NCI-H128 (cell line): ENCODE measurements around the gene PNMA6F.
"Not testable (repeated sequence)": the region's sequence is repeated elsewhere in the genome, so short reads cannot be mapped to it uniquely, and the experiment has no call there.

Experiments used
- DNase-seq: peaks from one replicate; lab custom pipeline; 2025; ENCODE audit not compliant: unreplicated experiment; lab: John Stamatoyannopoulos, UW

Gene PNMA6F

DNA sequence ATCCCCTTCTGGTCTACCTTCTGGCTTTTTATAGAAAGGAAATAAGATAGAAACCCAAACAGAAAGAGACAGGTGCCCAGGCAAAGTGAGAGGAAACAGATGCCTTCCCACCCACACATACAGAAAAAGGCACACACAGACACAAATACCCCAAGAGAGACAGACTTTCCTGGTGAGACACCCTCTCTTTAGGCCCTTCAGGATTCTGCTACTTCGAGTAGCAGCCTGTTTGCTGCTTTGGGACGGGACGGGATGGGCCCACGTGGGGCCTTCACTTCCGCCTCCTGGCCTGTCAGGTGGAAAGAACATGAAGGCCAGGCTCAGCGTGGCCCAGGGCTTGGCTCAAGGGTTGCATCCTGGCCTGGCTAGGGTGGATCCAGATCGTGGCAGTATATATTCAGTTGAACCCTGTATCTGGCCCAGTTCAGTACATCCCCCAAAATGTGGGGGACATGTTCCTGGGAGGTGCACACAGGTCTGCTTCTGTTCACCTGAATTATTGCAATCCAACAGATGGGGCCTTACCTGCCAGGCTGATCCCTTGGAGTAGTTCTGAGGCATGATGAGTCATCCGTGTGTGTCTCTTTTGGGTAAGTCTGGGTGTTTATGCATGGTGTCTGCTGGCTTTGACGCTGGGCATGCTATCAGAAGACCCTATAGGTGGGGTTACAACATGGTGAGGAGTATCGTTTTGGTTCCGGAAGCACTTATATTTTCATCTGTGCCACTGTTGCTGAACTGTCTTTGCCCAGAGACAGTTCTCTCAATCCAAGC is 14.7 kb upstream of the PNMA6F start:
- DNase-seq, result no peak

DNA sequence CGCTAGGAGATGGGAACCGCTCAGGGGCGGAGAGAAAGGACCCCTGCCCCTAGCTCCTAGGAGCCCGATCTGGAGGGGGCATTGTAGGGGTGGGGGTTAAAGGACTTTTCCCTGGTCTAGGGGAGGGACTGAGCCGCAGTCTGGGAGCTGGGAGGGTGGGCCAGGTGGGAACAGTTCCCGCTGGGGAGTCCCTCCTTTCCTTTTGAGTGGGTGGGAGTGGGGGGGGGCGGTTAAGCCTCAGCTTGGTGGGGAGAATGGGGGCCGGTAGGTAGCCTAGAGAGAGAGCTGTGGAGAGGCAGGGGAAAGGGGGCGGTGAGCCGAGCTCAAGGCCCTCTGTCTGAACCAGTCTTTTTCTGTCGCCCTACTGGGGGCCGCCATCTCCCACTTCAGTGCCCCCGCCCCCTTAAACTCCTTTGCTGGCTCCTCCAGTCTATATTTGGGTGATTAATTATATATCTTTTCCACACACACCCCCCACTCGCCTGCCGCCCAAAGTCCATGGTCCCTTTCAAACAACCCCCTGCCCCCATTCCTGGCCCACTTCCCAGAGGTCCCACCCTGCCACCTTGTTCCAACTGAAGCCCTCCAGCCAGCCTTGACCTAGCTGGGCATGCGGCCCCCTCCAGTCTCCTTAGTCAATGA is 13.2 kb upstream of the PNMA6F start:
- DNase-seq, result no peak

DNA sequence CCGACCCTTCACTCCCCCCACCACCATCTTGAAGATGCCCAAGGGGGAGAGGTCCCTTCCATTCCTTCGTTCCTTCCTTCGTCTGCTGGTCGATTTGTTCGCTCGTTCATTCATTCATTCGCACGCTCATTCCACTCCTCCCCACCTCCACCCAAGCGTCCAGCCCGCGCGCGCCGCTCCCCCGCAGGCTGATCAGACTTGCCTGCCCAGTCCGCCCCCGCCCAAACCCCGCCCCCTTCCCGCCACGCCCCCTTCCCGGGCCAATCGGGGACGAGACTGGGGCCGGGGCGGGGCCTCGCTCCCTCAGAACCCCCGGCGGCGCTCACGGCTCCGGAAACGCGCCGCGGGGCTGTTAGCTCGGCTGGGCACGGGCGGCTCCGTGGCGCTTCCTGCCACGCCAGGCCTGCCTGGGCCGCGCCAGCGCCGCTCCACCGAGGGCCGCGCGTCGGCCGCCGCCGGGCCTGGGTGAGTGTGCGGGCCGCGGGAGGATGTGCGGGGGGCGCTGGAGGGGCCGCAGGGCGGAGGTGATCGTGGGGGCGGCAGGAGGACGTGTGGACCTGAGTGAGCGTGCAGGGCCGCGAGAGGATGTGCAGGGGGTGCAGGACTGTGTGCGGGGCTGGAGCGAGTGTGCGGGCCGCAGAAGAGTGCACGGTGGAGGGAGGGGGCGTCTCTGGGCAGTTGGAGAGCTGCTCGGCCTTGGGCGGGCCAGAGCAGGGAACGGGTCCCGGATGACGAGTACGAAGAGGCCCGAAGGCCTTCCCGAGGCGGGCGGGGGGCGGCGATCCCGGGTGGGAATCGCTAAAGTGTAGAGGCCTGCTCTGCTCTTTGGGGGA is 12.5 kb upstream of the PNMA6F start, which contains the start of gene ZNF275:
ZNF275 (plus strand) TSS at position 333 of the 833 bp plus-strand sequence. CDS start 2,527 bp downstream, outside the sequence.
- DNase-seq, result peak; percentile 43

DNA sequence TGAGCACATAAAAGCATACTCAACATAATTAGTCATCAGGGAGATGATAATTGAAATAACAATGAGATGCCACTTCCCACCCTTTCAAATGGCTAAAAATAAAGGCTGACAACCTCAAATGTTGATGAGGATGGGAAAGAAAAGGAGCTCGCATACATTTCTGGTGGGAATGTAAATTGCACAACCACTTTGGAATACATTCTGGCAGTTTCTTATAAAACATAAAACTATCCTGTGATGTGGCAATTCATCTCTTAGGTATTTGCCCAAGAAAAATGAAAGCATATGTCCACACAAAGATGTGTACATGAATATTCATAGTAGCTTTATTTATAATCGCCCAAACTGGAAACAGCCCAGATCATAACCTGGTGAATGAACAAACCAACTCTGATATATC is 11.7 kb upstream of the PNMA6F start:
- no peak for DNase-seq

DNA sequence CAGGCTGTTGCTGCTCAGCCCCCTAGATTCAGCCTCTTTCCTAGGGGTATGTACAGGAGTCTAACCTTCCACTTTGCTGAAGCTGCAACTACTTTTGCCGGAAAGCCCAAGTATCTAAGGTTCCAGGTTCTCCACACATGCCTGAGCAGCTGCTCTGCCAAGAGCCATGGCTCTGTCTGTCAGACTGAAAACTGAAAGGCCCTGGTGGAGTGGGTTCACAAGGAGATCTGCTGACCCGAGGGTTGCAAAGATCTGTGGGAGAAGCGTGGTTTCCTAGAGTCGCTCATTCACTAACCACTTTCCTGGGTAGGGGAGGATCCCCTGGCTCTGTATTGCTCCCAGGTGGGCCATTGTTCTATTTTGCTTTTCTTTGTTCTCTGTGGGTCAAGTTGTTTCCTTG is 6.0 kb upstream of the PNMA6F start:
- DNase-seq, result no peak

DNA sequence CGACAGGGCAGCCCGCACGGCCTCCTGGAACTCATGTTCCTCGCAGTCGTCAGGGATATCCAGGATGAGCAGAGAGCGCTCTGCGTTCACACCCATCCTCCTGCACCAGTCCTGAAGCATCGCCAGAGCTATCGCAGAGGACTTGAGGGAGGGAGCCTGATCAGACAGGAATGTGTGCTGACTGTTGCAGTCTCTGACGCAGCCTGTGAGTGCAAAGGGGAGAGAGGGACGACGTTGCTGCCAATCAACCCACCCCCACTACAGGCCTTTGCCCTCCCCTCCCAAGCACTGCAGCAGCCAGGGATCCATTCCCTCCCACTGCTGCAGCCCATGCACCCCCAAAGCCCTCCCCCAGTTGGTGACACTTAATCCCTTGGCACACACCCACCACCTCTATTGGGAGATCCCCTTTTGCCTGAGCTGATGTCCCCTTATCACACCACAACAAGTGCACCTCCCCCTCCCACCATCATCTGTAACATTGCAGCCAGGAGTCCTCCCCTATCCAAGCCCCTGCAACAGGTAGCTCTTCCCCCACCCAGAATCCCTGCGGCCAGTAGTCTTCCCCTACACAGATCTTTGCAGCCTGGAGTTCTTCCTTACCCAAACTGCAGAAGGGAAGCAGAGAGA is 897 bp downstream of the PNMA6F start:
- DNase-seq, result no peak

DNA sequence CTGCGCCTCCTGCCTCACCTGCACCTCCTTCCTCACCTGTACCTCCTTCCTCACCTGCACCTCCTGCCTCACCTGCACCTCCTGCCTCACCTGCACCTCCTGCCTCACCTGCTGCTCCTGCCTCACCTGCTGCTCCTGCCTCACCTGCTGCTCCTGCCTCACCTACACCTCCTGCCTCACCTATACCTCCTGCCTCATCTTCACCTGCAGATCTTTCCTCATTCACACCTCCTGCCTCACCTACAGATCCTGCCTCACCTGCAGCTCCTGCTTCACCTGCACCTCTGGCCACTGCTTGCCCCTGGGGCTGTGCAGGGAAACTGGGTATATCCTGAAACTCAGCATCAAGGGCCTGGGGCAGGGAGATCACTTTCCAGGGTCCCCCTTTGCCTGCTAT is 1.5 kb downstream of the PNMA6F start:
- not testable (repeated sequence) for DNase-seq

DNA sequence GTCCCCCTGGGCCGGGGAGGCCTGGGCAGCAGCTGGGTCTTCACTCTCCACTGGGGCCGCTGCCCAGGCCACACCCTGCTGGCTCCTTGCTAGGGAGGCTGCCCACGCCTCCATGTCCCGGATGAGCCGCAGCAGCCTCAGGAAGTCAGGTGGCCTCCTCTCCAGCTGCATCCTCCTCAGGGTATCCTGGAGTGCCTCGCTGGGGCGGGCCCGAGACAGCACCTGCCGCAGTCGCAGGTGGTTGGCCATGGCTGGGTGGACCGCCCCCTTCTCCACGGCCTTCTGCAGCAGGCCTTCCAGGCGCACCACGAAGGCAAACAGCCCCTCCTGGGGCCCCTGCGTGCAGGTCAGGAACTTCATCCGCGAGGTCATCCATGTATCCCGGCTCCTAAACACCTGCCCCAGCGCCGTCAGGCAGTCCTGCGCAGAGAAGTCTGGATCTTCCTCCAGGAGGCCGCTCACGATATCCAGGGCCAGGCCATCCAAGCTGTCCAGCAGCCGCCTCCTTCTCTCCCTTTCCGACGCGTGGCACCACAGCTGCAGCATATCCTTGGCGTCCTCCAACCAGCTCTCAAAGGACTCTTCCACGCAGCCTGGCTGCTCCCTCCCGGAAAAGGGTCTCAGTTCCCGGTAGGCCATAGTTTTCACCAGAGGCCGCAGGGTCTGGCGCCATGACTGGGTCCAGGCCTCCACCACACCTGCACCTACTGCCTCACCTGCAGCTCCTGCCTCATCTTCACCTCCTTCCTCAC is 2.1 kb downstream of the PNMA6F start:
- no peak for DNase-seq

DNA sequence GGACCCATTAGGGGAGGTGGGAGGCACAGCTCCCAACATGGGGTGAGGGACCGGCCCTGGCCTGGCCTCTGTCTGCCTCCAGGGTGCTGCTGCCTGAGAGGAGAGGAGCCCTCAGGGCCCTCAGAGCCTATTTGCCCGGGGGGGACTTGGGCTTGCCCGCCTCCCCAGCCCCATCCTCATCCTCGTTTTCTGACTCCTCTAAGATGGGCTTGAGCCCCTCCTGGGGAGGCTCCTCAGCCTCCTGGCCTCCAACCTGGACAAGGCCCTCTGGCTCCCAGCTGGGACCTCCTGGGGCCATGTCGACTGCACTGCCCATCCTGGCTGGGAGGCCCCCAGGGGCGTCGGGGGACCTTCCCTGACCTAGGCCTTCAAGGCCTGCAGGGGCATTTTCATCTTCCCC is 2.8 kb downstream of the PNMA6F start:
- DNase-seq, result no peak

DNA sequence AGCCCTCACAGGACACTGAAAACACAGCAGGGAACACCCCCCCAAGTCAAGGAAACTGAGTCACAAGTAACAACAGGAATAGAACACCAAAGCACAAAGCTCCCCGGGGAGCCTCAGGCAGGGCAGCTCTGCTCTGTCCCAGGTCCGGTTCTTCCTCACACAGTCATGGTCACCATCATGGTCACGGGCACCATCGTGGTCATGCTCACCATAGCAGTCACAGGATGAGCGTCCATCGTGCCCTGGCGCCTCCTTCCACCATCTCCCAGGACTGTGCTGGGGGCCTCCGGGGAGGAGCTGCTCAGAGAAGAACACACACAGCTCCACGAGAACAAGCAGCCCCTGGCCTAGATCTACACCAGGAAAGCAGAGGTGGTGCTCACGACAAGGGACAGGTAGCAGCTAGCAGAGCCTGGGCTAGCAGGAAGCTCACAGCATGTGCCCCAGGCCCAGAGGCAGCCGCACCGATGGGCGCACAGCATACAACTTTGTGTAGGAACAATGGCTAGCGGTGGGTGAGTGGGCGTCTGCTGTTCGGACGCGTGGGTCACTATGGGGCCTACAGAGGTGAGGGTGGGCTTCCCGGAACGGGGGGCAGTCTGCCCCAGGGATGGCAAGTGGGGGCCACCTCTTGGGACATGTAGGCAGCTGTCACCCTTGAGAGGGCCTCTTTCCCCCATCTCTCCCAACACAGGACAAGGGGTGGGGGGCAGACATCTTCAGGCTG is 3.4 kb downstream of the PNMA6F start:
- DNase-seq, result no peak

DNA sequence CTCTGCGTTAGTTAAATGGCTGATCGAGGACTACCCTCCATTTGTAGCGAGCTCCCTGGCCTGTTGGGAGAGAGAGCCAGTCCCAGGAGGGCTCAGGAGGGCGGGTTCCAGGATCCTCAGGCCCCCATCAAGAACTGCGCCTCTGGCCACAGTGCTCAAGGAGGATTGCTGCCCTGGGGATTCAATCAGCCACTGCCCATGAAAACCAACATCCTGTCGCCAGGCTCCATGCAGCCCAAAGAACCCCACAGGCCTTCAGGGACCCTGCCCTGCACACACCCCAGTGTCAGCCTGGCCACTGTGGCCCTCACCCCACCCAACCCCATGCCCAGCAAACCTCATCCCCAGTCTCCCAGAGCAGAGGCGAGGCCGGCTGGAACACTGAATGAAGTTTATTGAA is 4.3 kb downstream of the PNMA6F start:
- no peak for DNase-seq

DNA sequence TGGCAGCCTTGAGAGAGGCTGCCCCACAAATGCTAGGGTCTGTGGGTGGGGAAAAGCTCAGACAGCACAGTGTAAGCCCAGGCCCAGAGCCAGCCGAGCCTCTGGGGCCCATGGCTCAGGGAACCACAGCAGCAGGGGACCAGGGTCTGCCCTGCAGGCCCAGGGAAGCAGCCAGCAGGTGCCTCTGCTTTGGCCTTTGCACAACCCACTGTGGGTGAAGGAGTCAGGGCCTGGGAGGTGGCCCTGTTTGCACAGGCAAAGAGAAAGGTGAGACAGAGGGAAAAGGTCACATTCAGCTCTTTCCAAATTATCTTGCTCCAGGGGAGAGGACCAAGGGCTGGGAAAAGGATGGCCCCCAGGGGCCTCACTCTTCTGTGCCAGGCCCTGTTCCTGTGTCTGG is 8.7 kb downstream of the PNMA6F start:
- no peak for DNase-seq

DNA sequence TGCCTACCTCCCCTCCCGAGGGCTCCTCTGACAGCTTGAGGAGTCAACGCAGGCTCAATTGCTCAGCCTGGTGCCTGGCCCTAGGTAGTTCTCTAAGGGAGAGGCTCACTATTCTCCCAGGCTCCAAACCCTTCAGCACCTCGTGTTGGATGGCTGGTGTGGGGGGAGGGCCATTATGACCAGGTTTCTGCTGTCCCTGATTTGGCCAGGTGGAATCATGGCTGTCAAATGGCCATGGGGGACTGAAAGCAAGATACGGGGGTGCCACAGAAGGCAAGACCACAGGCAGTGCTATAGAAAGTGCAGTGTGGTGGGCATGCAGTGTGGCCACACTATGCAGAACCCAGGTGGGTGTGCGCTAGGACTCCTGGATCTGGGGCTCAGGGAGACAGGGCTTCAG is 9.5 kb downstream of the PNMA6F start:
- DNase-seq, result no peak

DNA sequence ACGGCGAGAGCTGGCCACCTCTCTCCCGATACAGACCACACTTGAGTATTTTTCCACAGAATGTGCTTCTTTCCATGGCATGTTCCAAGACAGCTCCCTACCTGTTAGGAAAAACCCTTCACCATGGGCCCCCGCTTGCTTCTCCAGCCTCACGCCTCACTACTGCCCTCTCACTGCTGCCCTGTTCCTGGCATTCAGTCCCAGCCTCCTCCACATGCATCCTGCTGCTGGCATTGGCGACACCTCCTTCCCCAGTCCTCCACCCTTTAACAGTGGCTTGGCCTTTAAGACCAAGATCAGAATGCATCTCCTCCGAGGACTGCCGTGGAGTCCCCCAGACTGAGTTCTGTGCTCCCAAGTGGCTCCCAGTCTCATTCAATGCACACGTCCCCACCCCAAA is 10.7 kb downstream of the PNMA6F start:
- no peak for DNase-seq

DNA sequence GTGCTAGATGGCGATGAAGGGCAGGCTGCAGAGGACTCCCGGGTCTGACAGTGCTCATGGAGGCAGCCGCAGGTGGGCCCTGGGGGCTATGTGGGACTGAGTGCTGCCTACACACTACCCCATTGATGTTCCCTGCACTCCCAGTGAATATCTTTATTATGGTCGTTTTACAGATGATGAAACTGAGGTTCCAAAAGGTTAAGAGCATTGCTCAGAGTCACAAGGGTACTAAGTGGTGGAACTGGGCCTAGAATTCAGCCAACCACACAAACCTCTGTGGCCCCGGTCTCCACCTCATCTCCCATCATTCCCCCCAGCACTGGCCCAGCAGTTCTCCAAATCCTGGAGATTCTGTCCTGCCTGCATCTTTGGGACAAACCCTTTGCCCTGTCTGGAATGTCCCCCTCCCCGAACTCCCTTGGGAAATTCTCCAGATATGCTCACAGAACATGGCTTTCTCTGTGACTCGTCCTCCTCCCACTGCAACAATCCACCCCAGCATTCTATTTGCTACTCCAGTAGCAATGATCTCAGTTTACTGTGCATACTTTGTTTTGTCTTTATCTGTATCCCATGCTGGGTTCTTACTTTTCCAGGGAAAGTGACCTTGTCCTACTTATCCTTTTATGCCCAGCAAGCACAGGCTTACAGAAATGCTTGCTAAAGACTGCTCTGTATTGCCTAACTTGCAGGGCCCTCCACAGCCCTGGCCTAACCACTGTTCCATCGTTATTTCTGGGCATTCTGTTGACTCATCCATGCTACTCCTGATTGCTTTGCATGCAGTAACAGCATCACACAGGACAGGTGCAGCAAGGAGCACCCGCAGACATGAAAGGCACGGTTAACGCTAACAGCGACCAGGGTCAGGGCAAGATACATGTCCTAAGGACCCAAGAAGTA is 14.0 kb downstream of the PNMA6F start:
- DNase-seq, result no peak

DNA sequence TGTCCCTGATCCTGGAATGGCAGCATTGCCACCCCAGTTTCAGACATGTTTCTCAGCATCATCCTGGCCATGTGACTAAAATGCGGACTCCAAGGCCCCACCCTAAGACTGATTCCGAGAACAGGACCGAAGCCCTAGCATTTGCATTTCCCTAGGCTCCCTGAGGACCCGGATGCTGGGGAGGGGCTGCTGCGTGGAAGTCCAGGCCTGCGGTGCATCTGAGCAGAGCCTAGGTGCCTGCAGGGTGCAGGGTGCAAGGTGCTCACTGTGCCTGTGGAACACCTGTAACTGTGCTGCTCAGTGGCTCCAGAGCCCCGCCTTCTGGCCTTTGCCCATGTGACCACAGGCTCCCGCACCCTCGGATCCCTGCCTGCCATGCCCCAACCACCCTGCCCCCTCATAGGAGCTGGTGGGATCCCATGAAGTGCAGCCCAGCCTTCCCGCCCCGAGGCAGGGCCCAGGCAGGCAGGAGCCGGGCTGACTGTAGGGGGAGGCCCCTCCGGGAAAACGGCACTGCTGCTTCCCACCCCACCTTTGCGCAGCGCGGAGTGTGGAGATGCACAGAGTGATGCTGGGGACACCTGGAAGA is 14.9 kb downstream of the PNMA6F start:
- no peak for DNase-seq

DNA sequence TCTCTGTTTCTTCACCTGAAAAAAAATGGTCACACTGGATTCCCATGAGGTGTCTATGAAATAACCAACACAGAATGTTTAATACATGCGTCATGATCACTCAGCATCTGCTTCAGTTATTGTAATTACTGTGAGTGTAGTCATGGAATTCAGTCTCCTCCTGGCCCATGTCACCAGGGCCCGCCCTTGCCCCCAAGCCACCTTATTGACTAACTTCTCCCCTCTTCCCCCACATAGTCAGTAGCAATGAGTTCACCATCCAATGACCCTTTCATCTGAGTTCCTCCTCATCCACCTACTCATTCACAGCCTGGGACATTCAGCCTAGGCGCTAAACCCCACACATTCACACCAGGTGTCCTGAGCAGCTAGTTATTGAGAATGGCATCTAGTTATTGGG is 15.6 kb downstream of the PNMA6F start:
- no peak for DNase-seq

DNA sequence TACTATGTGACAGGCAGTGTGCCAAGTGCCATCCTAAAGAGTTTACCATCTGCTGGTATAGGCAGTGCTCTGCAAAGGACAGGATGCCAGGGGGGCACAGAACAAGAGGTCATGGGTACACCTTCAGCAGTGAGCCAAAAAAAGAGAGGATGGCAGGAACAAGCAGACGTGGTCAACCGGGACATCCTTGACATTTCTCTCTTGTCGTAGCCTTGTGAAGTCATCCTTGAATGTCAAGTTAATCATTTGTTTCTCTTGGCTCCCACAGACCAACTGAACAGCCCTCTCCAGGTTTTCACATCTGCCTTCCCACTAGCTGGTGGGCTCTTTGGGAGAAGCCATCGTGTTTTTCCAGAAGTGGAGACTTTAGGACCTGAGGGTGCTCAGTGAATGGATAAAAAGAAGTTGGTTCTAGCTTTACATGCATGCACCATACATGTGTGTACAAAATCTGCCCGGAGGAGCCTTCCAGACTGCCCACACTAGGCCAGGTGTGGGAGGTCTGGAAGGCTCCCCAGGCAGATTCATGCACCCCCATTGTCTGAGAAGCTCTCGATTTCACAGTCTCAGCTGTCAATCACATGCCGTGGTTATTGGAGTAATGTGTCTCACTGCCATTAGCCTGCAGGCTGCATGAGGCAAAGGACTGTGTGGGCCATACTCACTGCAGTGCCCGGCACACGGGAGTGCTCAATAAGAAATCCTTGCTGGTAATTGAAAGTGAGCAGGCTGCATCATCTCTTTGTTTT is 16.4 kb downstream of the PNMA6F start:
- no peak for DNase-seq
